Liver (tissue), 9 donors: Measurements from ENCODE around the gene GPX4. TPM values are rescaled to one million over a fixed set of nuclear protein-coding genes. Genes with fewer than 3 reads are reported as not detected.

Experiments
- DNase-seq: peaks from one replicate; pipeline ENCODE4 v3.0.0-alpha.2; 2017; ENCODE audit warnings: low spot score
- H3K27ac ChIP-seq, 2 donors: one replicate each; pipeline ENCODE4 v1.7.0; 2013; ENCODE audit warnings: inconsistent platforms in 2 of 2, low read length in 2 of 2, control low read depth in 1 of 2, low read depth in 1 of 2, mild to moderate bottlenecking in 1 of 2
- H3K27me3 ChIP-seq, 4 donors: one replicate each; pipeline versions ENCODE4 v1.6.1 to v1.7.0; 2013; ENCODE audit warnings: low read length in 3 of 4, inconsistent platforms in 1 of 4, mild to moderate bottlenecking in 1 of 4, moderate library complexity in 1 of 4; ENCODE audit not compliant: control insufficient read depth in 4 of 4, insufficient read depth in 4 of 4
- H3K36me3 ChIP-seq, 4 donors: one replicate each; pipeline versions ENCODE4 v1.6.1 to v1.7.0; 2013; ENCODE audit warnings: low read length in 3 of 4, mild to moderate bottlenecking in 3 of 4, low read depth in 1 of 4, moderate library complexity in 1 of 4; ENCODE audit not compliant: control insufficient read depth in 4 of 4, insufficient read depth in 3 of 4
- H3K4me1 ChIP-seq, 4 donors: one replicate each; pipeline versions ENCODE4 v1.6.1 to v1.7.0; 2013; ENCODE audit warnings: low read length in 3 of 4, mild to moderate bottlenecking in 3 of 4, moderate library complexity in 1 of 4; ENCODE audit not compliant: control insufficient read depth in 4 of 4, insufficient read depth in 4 of 4
- H3K4me3 ChIP-seq, 3 donors: one replicate each; pipeline versions ENCODE4 v1.6.1 to v1.7.0; 2013; ENCODE audit warnings: low read length in 3 of 3, control low read depth in 1 of 3, low read depth in 1 of 3, mild to moderate bottlenecking in 1 of 3
- H3K9ac ChIP-seq, 2 donors: one replicate each; pipeline ENCODE4 v1.7.0; 2013; ENCODE audit warnings: low read length in 2 of 2, mild to moderate bottlenecking in 2 of 2, moderate library complexity in 2 of 2, control low read depth in 1 of 2, low read depth in 1 of 2
- H3K9me3 ChIP-seq, 4 donors: one replicate each; pipeline versions ENCODE4 v1.6.1 to v1.7.0; 2013; ENCODE audit warnings: low read length in 3 of 4; ENCODE audit not compliant: control insufficient read depth in 4 of 4
- EGR1 ChIP-seq, 2 donors: IDR thresholded peaks; 2 replicates each; pipeline ENCODE4 v1.6.1; 2016 to 2018; ENCODE audit warnings: antibody characterized with exemption in 2 of 2, low read depth in 2 of 2
- FOXA1 ChIP-seq: IDR thresholded peaks from 2 replicates; pipeline ENCODE4 v1.6.1; 2016; ENCODE audit warnings: antibody characterized with exemption
- FOXA2 ChIP-seq: IDR thresholded peaks from 2 replicates; pipeline ENCODE4 v1.6.1; 2016; ENCODE audit warnings: antibody characterized with exemption
- HNF4A ChIP-seq, 2 donors: conservative IDR thresholded peaks; 2 replicates each; pipeline ENCODE4 v1.6.1; 2016; ENCODE audit warnings: antibody characterized with exemption in 2 of 2, mild to moderate bottlenecking in 2 of 2
- HNF4G ChIP-seq: IDR thresholded peaks from 2 replicates; pipeline ENCODE4 v1.6.1; 2016; ENCODE audit warnings: antibody characterized with exemption
- JUND ChIP-seq, 2 donors: IDR thresholded peaks; 2 replicates each; pipeline ENCODE4 v1.6.1; 2016; ENCODE audit warnings: antibody characterized with exemption in 2 of 2
- NR2F2 ChIP-seq: IDR thresholded peaks from 2 replicates; pipeline ENCODE4 v1.6.1; 2016; ENCODE audit warnings: antibody characterized with exemption
- RAD21 ChIP-seq, 2 donors: IDR thresholded peaks; 2 replicates each; pipeline ENCODE4 v1.6.1; 2016; ENCODE audit warnings: antibody characterized with exemption in 2 of 2, mild to moderate bottlenecking in 2 of 2
- RXRA ChIP-seq, 2 donors: IDR thresholded peaks; 2 replicates each; pipeline ENCODE4 v1.6.1; 2017 to 2018; ENCODE audit warnings: antibody characterized with exemption in 2 of 2, mild to moderate bottlenecking in 1 of 2
- SP1 ChIP-seq: IDR thresholded peaks from 2 replicates; pipeline ENCODE4 v1.6.1; 2018; ENCODE audit warnings: antibody characterized with exemption, mild to moderate bottlenecking
- TAF1 ChIP-seq: conservative IDR thresholded peaks from 2 replicates; pipeline ENCODE4 v1.6.1; 2016; ENCODE audit warnings: antibody characterized with exemption, mild to moderate bottlenecking
- YY1 ChIP-seq: IDR thresholded peaks from 2 replicates; pipeline ENCODE4 v1.6.1; 2016; ENCODE audit warnings: antibody characterized with exemption, mild to moderate bottlenecking
- WGBS: extraction: QIAGEN DNeasy Blood & Tissue Kit; methylation state at CpG from one replicate; pipeline ENCODE4 v1.1.7; 2013; 5-methylcytosine and 5-hydroxymethylcytosine counted together
- polyA plus RNA-seq, 2 donors: library from polyadenylated mRNA; stranded (reverse) in 1 of 2; unstranded in 1 of 2; fragments of 200-250 nt in 1 of 2; fragments of >200 nt in 1 of 2; fragmentation: Nextera tagmentation in 1 of 2; extraction: Ambion mirVana in 1 of 2; gene quantifications; one replicate each; pipeline versions ENCODE4 v1.2.1 to v1.2.3, GENCODE V29; 2013 to 2015
- total RNA-seq, 2 donors: library from RNA; depleted of rRNA; stranded (reverse); fragments of >200 nt; gene quantifications; one replicate each; pipeline ENCODE4 v1.2.3, GENCODE V29; 2014
- TF ChIP-seq, protein P1 (sequence below): IDR thresholded peaks from 2 replicates; pipeline ENCODE4 v1.6.1; 2016; ENCODE audit warnings: antibody characterized with exemption, mild to moderate bottlenecking
- TF ChIP-seq, protein P2 (sequence below): IDR thresholded peaks from 2 replicates; pipeline ENCODE4 v1.6.1; 2016; ENCODE audit warnings: antibody characterized with exemption
- TF ChIP-seq, protein P3 (sequence below): IDR thresholded peaks from 2 replicates; pipeline ENCODE4 v1.6.1; 2016; ENCODE audit warnings: antibody characterized with exemption
- TF ChIP-seq, protein P4 (sequence below): IDR thresholded peaks from 2 replicates; pipeline ENCODE4 v1.6.1; 2016; ENCODE audit warnings: antibody characterized with exemption
- TF ChIP-seq, protein P5 (sequence below): fragments of 150-350 bp; IDR thresholded peaks from 2 replicates; pipeline ENCODE4 v1.5.1; 2017; ENCODE audit warnings: improper control_type of control experiment, low read depth, low read length; ENCODE audit not compliant: missing input control
- donor health status: healthy.
- donor health status: healthy.
- donor health status: healthy.
- donor health status: healthy.
- donor health status: healthy.

The GPX4 gene
- total and polyA plus RNA-seq, 4 donors, result 122 to 558 (median 298) TPM

DNA sequence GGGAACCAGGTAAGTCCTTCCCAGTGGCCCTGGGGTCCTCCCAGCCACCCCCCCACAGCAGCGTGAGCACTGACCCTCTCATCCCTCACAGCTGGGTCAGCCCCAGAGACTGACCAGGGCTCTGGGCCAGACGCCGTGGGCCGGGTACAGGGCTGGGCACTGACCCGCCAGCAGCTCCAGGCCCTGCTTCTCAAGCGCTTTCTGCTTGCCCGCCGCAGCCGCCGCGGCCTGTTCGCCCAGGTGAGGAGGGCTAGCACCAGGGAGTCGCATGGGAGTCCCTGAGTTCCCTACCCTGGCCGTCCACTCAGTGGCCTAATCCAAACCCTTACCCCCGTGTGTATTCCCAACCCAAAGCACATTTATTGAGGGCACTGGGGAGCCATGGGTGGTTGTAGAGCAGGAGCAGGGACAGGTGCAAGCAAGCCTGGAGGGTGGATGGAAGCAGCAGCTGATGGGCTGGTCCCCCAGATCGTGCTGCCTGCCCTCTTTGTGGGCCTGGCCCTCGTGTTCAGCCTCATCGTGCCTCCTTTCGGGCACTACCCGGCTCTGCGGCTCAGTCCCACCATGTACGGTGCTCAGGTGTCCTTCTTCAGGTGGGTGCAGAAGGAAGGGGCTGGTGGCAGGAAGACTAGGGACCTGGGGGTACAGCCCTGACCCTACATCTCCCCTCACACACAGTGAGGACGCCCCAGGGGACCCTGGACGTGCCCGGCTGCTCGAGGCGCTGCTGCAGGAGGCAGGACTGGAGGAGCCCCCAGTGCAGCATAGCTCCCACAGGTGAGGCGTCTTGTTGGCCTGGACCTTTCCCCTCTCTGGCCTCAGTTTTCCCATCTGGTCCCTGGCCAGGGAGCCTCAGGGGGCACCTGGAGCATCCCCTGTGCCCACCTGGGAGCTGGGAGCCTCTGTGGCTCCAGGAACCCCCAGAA lies 49.4 kb upstream of the GPX4 start (continued):
- TF ChIP-seq, protein P1, sequence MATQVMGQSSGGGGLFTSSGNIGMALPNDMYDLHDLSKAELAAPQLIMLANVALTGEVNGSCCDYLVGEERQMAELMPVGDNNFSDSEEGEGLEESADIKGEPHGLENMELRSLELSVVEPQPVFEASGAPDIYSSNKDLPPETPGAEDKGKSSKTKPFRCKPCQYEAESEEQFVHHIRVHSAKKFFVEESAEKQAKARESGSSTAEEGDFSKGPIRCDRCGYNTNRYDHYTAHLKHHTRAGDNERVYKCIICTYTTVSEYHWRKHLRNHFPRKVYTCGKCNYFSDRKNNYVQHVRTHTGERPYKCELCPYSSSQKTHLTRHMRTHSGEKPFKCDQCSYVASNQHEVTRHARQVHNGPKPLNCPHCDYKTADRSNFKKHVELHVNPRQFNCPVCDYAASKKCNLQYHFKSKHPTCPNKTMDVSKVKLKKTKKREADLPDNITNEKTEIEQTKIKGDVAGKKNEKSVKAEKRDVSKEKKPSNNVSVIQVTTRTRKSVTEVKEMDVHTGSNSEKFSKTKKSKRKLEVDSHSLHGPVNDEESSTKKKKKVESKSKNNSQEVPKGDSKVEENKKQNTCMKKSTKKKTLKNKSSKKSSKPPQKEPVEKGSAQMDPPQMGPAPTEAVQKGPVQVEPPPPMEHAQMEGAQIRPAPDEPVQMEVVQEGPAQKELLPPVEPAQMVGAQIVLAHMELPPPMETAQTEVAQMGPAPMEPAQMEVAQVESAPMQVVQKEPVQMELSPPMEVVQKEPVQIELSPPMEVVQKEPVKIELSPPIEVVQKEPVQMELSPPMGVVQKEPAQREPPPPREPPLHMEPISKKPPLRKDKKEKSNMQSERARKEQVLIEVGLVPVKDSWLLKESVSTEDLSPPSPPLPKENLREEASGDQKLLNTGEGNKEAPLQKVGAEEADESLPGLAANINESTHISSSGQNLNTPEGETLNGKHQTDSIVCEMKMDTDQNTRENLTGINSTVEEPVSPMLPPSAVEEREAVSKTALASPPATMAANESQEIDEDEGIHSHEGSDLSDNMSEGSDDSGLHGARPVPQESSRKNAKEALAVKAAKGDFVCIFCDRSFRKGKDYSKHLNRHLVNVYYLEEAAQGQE, result no peak
- TF ChIP-seq NR2F2, result no peak
- no peak for TF ChIP-seq JUND (IDR thresholded peaks at IDR 0.05)

DNA sequence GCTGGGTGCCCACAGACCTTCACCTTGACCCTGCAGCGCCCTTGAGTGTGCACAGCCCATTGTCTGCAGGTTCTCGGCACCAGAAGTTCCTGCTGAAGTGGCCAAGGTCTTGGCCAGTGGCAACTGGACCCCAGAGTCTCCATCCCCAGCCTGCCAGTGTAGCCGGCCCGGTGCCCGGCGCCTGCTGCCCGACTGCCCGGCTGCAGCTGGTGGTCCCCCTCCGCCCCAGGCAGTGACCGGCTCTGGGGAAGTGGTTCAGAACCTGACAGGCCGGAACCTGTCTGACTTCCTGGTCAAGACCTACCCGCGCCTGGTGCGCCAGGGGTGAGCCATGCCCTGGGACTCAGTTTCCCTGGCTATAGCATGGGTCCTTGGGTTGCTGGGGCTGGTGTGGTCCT lies 48.8 kb upstream of the GPX4 start:
- Histone ChIP-seq H3K9ac (no peak overlapping the region), H3K27me3 (no peaks in the 10 kb centered on the region), H3K4me3 (no peak overlapping the region), H3K27ac (no peak overlapping the region), H3K4me1 (no peaks in the 10 kb centered on the region), H3K9me3 (peaks cover 0 to 13% (median 0%) of the 10 kb centered on the region in 4 donors), H3K36me3 (no peaks in the 10 kb centered on the region)
- DNase-seq, result no peak
- TF ChIP-seq, protein P2, sequence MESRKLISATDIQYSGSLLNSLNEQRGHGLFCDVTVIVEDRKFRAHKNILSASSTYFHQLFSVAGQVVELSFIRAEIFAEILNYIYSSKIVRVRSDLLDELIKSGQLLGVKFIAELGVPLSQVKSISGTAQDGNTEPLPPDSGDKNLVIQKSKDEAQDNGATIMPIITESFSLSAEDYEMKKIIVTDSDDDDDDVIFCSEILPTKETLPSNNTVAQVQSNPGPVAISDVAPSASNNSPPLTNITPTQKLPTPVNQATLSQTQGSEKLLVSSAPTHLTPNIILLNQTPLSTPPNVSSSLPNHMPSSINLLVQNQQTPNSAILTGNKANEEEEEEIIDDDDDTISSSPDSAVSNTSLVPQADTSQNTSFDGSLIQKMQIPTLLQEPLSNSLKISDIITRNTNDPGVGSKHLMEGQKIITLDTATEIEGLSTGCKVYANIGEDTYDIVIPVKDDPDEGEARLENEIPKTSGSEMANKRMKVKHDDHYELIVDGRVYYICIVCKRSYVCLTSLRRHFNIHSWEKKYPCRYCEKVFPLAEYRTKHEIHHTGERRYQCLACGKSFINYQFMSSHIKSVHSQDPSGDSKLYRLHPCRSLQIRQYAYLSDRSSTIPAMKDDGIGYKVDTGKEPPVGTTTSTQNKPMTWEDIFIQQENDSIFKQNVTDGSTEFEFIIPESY, result no peak
- TF ChIP-seq EGR1 (IDR thresholded peaks at IDR 0.05; ENCODE audit: low read depth in 2 of 2) (no peak), HNF4A (conservative IDR thresholded peaks at IDR 0.05) (no peak), RAD21 (IDR thresholded peaks at IDR 0.05) (no peak), FOXA1 (no peak), SP1 (no peak), HNF4G (no peak)
- TF ChIP-seq, protein P3, sequence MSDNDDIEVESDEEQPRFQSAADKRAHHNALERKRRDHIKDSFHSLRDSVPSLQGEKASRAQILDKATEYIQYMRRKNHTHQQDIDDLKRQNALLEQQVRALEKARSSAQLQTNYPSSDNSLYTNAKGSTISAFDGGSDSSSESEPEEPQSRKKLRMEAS, result no peak
- WGBS, result 94% methylated on average over 14 of the region's 14 CpGs

DNA sequence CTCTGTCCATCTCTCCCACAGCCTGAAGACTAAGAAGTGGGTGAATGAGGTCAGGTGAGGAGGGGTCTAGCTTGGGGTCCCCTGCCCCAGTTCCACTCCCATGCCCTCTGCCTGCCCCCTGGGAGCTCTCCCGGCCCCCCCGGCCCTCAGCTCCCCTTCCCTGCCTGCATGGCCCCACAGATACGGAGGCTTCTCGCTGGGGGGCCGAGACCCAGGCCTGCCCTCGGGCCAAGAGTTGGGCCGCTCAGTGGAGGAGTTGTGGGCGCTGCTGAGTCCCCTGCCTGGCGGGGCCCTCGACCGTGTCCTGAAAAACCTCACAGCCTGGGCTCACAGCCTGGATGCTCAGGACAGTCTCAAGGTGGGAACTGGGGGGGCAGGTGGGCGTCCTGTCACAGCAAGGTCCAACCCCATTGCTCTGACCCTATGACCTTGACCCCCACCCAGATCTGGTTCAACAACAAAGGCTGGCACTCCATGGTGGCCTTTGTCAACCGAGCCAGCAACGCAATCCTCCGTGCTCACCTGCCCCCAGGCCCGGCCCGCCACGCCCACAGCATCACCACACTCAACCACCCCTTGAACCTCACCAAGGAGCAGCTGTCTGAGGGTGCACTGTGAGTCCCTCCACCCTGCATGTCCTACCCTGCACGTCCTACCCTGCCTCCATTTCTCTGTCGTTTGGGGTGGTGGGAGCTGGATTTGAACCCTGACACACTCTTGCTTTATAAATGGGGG lies 47.7 kb upstream of the GPX4 start:
- H3K9me3 ChIP-seq, result peaks cover 0 to 13% (median 0%) of the 10 kb centered on the region in 4 donors
- H3K27ac ChIP-seq, result no peak overlapping the region
- no peak overlapping the region for H3K9ac ChIP-seq
- no peak overlapping the region for H3K4me3 ChIP-seq
- 97% methylated on average over 20 of the region's 20 CpGs for WGBS
- H3K27me3 ChIP-seq, result no peaks in the 10 kb centered on the region
- DNase-seq, result no peak
- H3K4me1 ChIP-seq, result no peaks in the 10 kb centered on the region
- H3K36me3 ChIP-seq, result no peaks in the 10 kb centered on the region
- TF ChIP-seq, protein P4, sequence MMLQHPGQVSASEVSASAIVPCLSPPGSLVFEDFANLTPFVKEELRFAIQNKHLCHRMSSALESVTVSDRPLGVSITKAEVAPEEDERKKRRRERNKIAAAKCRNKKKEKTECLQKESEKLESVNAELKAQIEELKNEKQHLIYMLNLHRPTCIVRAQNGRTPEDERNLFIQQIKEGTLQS, result no peak
- TF ChIP-seq RXRA (IDR thresholded peaks at IDR 0.05), result no peak
- TF ChIP-seq, protein P2, result no peak
- TF ChIP-seq YY1, result no peak
- TF ChIP-seq, protein P5, sequence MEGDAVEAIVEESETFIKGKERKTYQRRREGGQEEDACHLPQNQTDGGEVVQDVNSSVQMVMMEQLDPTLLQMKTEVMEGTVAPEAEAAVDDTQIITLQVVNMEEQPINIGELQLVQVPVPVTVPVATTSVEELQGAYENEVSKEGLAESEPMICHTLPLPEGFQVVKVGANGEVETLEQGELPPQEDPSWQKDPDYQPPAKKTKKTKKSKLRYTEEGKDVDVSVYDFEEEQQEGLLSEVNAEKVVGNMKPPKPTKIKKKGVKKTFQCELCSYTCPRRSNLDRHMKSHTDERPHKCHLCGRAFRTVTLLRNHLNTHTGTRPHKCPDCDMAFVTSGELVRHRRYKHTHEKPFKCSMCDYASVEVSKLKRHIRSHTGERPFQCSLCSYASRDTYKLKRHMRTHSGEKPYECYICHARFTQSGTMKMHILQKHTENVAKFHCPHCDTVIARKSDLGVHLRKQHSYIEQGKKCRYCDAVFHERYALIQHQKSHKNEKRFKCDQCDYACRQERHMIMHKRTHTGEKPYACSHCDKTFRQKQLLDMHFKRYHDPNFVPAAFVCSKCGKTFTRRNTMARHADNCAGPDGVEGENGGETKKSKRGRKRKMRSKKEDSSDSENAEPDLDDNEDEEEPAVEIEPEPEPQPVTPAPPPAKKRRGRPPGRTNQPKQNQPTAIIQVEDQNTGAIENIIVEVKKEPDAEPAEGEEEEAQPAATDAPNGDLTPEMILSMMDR, result no peak
- TF ChIP-seq HNF4A (conservative IDR thresholded peaks at IDR 0.05), result no peak
- TF ChIP-seq EGR1 (IDR thresholded peaks at IDR 0.05; ENCODE audit: low read depth in 2 of 2), result no peak
- TF ChIP-seq, protein P3, result no peak
- TF ChIP-seq FOXA2, result no peak
- no peak for TF ChIP-seq FOXA1
- no peak for TF ChIP-seq TAF1
